Neural progenitor cell (in vitro differentiated cells): ENCODE measurements around the gene TMEM115.

Experiments used
- CTCF ChIP-seq: fragments of 200-600 bp; sonication (generic); IDR thresholded peaks from 2 replicates; pipeline ENCODE4 v1.5.1; 2017; ENCODE audit warnings: antibody characterized with exemption, mild to moderate bottlenecking
- EZH2 ChIP-seq: fragments of 200-600 bp; sonication (generic); IDR thresholded peaks from 2 replicates; pipeline ENCODE4 v1.6.1; 2017; ENCODE audit warnings: antibody characterized with exemption, mild to moderate bottlenecking, moderate library complexity
- EZH2phosphoT487 ChIP-seq: fragments of 200-600 bp; sonication (generic); IDR thresholded peaks from 2 replicates; pipeline ENCODE4 v1.6.1; 2017; ENCODE audit warnings: antibody characterized with exemption

DNA sequence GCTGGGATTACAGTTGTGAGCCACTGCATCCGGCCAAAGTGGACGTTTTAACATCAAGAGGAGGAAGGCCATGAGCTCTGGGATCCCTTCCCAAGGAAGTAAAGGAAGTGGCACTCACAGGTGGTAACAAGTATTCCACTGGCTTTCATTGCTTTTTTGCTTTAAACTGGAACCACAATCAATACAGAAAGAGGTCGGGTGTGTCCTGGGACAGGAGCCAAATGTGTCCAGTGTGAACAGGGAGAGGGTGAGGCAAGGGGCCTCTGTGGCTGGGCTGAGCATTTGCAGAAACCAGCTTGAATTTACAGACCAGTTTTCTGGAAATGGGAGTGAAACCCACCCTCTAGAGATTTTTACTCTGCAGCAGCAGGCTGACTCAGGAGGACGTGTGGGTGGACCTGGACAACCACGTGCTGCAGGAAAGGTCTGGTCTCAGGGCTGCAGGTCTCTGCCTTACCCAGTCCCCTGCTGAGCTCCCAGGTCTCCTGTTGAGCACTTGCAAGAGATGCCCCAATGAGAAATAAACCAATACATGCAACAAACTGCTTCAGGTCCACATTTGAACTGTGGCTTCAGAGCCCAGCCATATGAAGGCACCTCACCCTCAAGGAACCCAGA is 42.8 kb upstream of the TMEM115 start:
- TF ChIP-seq CTCF (no peak), EZH2 (no peak), EZH2phosphoT487 (no peak)
